IMR-90 (cell line): ENCODE data around the gene MRPS35.
A peak's percentile ranks its signal among the peaks of the same experiment; 100 is the strongest.

Experiments
- CEBPB ChIP-seq: IDR thresholded peaks from 2 replicates; pipeline ENCODE4 v1.6.1; 2012; ENCODE audit warnings: low read depth, low read length, improper control_type of control experiment
- CHD1 ChIP-seq: IDR thresholded peaks from 2 replicates; pipeline ENCODE4 v1.6.1; 2012; ENCODE audit warnings: low read depth, low read length, improper control_type of control experiment
- ELK1 ChIP-seq: fragments of 150-350 bp; IDR thresholded peaks from 2 replicates; pipeline ENCODE4 v1.6.1; 2016; ENCODE audit warnings: low read depth, mild to moderate bottlenecking, low read length, moderate library complexity, borderline replicate concordance
- FOS ChIP-seq: fragments of 150-350 bp; IDR thresholded peaks from 2 replicates; pipeline ENCODE4 v1.6.1; 2016; ENCODE audit warnings: low read depth, low read length
- POLR2A ChIP-seq: IDR thresholded peaks from 2 replicates; pipeline ENCODE4 v1.6.1; 2012; ENCODE audit warnings: mild to moderate bottlenecking, low read depth, low read length
- RAD21 ChIP-seq: IDR thresholded peaks from 2 replicates; pipeline ENCODE4 v1.6.1; 2012; ENCODE audit warnings: low read length, improper control_type of control experiment
- SMC3 ChIP-seq: fragments of 150-350 bp; IDR thresholded peaks from 2 replicates; pipeline ENCODE4 v1.6.1; 2016; ENCODE audit warnings: low read depth, mild to moderate bottlenecking, antibody characterized with exemption, low read length, moderate library complexity
- USF2 ChIP-seq: fragments of 150-350 bp; IDR thresholded peaks from 2 replicates; pipeline ENCODE4 v1.6.1; 2017; ENCODE audit warnings: mild to moderate bottlenecking, antibody characterized with exemption, low read length, low read depth
- TF ChIP-seq, protein P1 (sequence below): conservative IDR thresholded peaks from 2 replicates; pipeline ENCODE4 v1.5.1; 2012; ENCODE audit warnings: mild to moderate bottlenecking, low read depth, low read length, improper control_type of control experiment

DNA sequence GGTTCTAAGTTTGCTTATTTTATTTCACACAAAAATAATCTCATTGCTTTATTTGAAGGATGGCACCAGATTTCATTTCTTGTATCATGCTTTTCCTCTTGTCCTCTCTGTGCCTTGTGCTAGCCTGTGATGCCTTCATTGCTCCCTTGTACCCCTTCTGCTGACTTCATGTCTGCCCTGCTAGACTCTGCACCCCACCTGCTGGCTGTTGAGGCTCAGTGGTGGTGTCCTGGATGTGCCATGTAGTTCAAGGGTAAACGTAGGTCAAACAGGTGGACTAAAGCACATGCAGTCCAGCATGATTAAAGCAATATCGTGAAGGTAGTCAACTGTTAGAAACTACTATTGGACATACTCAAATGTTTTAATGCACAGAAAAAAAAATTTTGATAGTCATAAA lies 21.6 kb downstream of the MRPS35 start:
- TF ChIP-seq CHD1 = no peak
- no peak for TF ChIP-seq RAD21
- TF ChIP-seq, protein P1, sequence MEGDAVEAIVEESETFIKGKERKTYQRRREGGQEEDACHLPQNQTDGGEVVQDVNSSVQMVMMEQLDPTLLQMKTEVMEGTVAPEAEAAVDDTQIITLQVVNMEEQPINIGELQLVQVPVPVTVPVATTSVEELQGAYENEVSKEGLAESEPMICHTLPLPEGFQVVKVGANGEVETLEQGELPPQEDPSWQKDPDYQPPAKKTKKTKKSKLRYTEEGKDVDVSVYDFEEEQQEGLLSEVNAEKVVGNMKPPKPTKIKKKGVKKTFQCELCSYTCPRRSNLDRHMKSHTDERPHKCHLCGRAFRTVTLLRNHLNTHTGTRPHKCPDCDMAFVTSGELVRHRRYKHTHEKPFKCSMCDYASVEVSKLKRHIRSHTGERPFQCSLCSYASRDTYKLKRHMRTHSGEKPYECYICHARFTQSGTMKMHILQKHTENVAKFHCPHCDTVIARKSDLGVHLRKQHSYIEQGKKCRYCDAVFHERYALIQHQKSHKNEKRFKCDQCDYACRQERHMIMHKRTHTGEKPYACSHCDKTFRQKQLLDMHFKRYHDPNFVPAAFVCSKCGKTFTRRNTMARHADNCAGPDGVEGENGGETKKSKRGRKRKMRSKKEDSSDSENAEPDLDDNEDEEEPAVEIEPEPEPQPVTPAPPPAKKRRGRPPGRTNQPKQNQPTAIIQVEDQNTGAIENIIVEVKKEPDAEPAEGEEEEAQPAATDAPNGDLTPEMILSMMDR = 0 out of 2 replicates have a peak, but pooled peaks have one; percentile 15
- TF ChIP-seq POLR2A = no peak
- TF ChIP-seq SMC3 = no peak
- TF ChIP-seq CEBPB = no peak
- no peak for TF ChIP-seq USF2
- no peak for TF ChIP-seq ELK1
- TF ChIP-seq FOS = no peak
